ENCODE results near the gene SEPTIN10. TPM values are rescaled to one million over a fixed set of nuclear protein-coding genes. Genes with fewer than 3 reads are reported as not detected.

Gene SEPTIN10
- total RNA-seq, 1 donor from 2014 or later: 69.2 TPM

DNA sequence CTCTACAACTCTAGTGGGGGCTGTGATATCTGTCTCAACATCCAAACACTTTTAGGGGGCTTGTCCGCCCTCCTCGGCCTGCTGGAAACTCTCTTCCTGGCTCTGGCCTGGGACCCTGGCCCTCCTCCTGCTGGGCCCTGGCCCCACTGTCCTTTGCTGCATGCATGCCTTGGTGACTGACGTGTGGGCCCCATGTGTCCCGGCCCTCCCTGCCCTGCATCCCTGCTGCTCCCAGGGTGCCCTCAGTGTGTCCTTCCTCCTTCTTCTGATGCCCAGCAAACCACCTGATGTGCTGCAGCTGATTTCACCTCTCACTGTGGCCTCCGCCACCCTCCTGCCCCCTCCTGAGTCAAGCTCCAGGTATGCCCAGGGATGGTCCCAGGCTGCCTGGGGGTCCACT lies 101.7 kb downstream of the SEPTIN10 start:
- Mint-ChIP-seq H3K4me3 (no peak overlapping the region), H3K36me3 (peaks cover 2% of the 10 kb centered on the region), H3K9me3 (peaks cover 3% of the 10 kb centered on the region), H3K27ac (no peak overlapping the region), H3K27me3 (ENCODE audit: low read depth) (no peaks in the 10 kb centered on the region), H3K4me1 (no peaks in the 10 kb centered on the region)
- TF ChIP-seq, protein P1, sequence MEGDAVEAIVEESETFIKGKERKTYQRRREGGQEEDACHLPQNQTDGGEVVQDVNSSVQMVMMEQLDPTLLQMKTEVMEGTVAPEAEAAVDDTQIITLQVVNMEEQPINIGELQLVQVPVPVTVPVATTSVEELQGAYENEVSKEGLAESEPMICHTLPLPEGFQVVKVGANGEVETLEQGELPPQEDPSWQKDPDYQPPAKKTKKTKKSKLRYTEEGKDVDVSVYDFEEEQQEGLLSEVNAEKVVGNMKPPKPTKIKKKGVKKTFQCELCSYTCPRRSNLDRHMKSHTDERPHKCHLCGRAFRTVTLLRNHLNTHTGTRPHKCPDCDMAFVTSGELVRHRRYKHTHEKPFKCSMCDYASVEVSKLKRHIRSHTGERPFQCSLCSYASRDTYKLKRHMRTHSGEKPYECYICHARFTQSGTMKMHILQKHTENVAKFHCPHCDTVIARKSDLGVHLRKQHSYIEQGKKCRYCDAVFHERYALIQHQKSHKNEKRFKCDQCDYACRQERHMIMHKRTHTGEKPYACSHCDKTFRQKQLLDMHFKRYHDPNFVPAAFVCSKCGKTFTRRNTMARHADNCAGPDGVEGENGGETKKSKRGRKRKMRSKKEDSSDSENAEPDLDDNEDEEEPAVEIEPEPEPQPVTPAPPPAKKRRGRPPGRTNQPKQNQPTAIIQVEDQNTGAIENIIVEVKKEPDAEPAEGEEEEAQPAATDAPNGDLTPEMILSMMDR (IDR thresholded peaks at IDR 0.05; ENCODE audit: unreplicated experiment): no peak
- DNase-seq (ENCODE audit: low spot score in 2 of 2, unreplicated experiment in 2 of 2): no peak

DNA sequence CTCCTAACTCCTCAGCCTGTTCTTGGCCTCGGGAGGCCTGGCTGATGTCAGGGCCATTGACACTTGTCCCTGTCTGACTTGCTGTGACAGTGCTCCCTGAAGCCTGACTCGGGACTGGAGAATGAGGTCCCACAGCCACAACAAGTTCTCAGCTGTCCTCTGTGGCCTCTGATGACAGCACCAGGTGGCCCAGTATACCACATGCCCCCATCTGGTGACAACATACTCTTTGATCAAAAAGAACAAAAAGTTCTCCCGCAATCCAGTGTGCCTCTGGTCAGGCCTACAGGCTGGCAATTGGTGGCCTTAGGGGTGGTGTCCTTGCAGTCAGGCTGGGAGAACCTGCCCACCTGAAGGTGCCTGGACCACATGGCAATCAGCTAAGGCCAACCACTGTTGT lies 102.6 kb downstream of the SEPTIN10 start:
- Mint-ChIP-seq H3K27me3 (ENCODE audit: low read depth) (no peaks in the 10 kb centered on the region), H3K27ac (no peak overlapping the region), H3K4me3 (no peak overlapping the region), H3K4me1 (no peaks in the 10 kb centered on the region), H3K9me3 (peaks cover 3% of the 10 kb centered on the region), H3K36me3 (peaks cover 2% of the 10 kb centered on the region)
- TF ChIP-seq, protein P1 (IDR thresholded peaks at IDR 0.05; ENCODE audit: unreplicated experiment): no peak
- no peak for DNase-seq (ENCODE audit: low spot score in 2 of 2, unreplicated experiment in 2 of 2)

DNA sequence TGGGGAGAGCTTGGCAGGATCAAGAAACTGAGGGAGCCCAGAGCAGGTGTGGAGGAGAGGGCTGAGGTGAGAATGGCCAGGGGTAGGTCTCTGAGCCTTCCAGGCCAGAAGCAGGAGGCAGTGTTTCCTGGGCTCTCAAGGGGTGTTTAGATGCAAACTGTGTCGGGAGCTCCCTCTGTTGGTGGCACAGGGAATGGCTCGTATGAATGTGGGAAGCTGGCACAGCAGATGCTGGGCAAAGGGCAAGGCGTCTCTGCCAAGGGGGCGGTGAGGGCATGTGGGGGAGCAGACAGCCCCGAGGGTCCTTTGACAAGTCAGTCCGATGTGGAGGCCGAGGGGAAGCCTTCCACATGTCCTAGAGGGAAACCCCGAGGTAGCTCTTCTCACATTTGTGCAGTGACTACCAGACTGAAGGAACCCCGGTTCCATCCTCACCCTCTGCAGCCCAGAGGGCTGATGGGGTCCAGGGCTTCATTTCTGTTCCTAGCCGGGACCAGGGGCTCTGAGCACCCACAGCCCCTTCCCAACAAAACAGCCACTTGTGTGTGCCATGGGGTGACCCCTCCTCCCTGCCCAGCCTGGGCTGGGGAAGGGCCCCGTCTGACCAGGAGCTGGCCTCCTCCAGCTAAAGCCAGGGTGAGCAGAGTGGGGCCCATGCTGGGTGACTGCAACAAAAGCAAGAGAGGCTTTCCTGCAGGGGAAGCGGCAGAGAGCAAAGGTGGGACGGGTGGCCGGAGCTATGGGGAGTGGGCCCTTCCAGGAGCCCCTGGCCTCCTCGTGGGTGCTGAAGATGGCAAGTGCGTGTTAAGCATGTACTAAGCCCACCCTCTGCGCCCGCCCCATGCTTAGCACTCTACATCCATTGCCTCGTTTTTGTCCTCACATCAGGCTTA lies 103.4 kb downstream of the SEPTIN10 start:
- TF ChIP-seq, protein P1 (IDR thresholded peaks at IDR 0.05; ENCODE audit: unreplicated experiment): peak; percentile 87

DNA sequence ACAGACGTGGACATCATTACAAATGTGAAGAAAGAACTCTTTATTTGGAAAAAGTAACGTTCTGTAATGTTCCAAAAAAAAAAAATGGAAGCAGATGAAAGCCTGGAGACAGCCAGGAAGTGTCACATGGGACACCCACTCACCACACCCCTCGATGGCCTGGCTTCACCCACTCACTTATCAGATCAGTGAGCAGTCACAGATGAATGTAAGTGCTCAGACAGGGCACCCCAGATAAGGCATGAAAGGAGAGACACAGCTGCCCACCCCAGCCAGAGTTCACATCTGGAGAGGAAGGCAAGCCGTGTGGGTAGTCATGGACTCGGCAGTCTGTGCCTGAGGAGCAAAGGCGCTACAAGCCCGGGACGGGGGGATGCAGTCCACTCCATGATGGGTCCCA lies 105.2 kb downstream of the SEPTIN10 start:
- H3K27me3 Mint-ChIP-seq (ENCODE audit: low read depth): no peaks in the 10 kb centered on the region
- H3K4me3 Mint-ChIP-seq: no peak overlapping the region
- H3K36me3 Mint-ChIP-seq: peaks cover 2% of the 10 kb centered on the region
- no peak for DNase-seq (ENCODE audit: low spot score in 2 of 2, unreplicated experiment in 2 of 2)
- TF ChIP-seq, protein P1 (IDR thresholded peaks at IDR 0.05; ENCODE audit: unreplicated experiment): no peak
- no peaks in the 10 kb centered on the region for H3K4me1 Mint-ChIP-seq
- no peak overlapping the region for H3K27ac Mint-ChIP-seq
- peaks cover 3% of the 10 kb centered on the region for H3K9me3 Mint-ChIP-seq

More for the DNA sequence above, 103.4 kb downstream of the SEPTIN10 start:
- DNase-seq (ENCODE audit: low spot score in 2 of 2, unreplicated experiment in 2 of 2): peak; percentile 41 to 83
- Mint-ChIP-seq H3K4me3 (no peak overlapping the region), H3K9me3 (peaks cover 3% of the 10 kb centered on the region), H3K27ac (no peak overlapping the region), H3K4me1 (no peaks in the 10 kb centered on the region), H3K27me3 (ENCODE audit: low read depth) (no peaks in the 10 kb centered on the region), H3K36me3 (peaks cover 2% of the 10 kb centered on the region)

DNA sequence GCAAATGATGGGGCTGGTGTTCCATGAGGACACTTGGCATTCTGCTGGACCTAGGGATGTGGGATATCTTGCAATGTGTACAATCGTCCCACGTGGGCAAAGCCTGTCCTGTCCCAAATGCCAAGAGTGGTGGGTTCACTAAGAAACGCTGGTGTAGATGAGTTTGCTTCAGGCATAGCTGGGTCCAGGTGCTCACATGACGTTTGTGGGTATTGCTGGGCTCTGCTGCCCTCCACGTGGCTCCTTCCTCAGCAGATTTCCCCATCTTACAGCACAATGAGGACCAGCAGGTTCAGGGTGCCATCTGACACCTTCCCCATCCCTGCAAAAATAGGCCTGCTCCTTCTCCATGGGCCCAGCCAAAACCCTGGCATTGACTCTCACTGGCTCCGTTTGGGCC lies 105.9 kb downstream of the SEPTIN10 start:
- Mint-ChIP-seq H3K4me1 (no peaks in the 10 kb centered on the region), H3K4me3 (no peak overlapping the region), H3K36me3 (peaks cover 2% of the 10 kb centered on the region), H3K9me3 (peaks cover 3% of the 10 kb centered on the region), H3K27ac (no peak overlapping the region), H3K27me3 (ENCODE audit: low read depth) (no peaks in the 10 kb centered on the region)
- no peak for DNase-seq (ENCODE audit: low spot score in 2 of 2, unreplicated experiment in 2 of 2)
- TF ChIP-seq, protein P1 (IDR thresholded peaks at IDR 0.05; ENCODE audit: unreplicated experiment): no peak

All from mesothelial cell of epicardium (in vitro differentiated cells).